Testis (tissue), 2 donors: Measurements from ENCODE around the gene SPI1.

Experiments used
- POLR2A ChIP-seq: fragments of 450-650 bp; IDR thresholded peaks from one replicate; pipeline ENCODE4 v1.6.1; 2017; ENCODE audit warnings: antibody characterized with exemption, mild to moderate bottlenecking, moderate library complexity
- TF ChIP-seq, protein P1 (sequence below), 3 experiments: fragments of 450-650 bp in 2 of 3; fragments of 200-600 bp in 1 of 3; sonication (generic) in 1 of 3; IDR thresholded peaks; one replicate each; pipeline ENCODE4 v1.5.1; 2016 to 2019; ENCODE audit warnings: antibody characterized with exemption in 3 of 3, mild to moderate bottlenecking in 2 of 3, moderate library complexity in 1 of 3

- TF ChIP-seq, protein P1, sequence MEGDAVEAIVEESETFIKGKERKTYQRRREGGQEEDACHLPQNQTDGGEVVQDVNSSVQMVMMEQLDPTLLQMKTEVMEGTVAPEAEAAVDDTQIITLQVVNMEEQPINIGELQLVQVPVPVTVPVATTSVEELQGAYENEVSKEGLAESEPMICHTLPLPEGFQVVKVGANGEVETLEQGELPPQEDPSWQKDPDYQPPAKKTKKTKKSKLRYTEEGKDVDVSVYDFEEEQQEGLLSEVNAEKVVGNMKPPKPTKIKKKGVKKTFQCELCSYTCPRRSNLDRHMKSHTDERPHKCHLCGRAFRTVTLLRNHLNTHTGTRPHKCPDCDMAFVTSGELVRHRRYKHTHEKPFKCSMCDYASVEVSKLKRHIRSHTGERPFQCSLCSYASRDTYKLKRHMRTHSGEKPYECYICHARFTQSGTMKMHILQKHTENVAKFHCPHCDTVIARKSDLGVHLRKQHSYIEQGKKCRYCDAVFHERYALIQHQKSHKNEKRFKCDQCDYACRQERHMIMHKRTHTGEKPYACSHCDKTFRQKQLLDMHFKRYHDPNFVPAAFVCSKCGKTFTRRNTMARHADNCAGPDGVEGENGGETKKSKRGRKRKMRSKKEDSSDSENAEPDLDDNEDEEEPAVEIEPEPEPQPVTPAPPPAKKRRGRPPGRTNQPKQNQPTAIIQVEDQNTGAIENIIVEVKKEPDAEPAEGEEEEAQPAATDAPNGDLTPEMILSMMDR (IDR thresholded peaks at IDR 0.05), result no peak
- no peak for TF ChIP-seq POLR2A
Observed at GRCh38 chr11:47372422-47372821, 5.9 kb downstream of the SPI1 start.
